PC-9 (cell line): ENCODE data around the gene SHISAL1. TPM values are rescaled to one million over a fixed set of nuclear protein-coding genes. Genes with fewer than 3 reads are reported as not detected.

Source experiments
- BruUV-seq: library from RNA; stranded (reverse); fragments of 400-500 nt; replicated peaks from 2 replicates; lab custom pipeline; 2021; lab: Mats Ljungman, UMichigan
- CTCF ChIA-PET: fragments of 300-600 bp; sonication (Branson Sonifier 250); formaldehyde crosslinking; loops from one replicate; lab custom pipeline; 2022; ENCODE audit warnings: antibody characterized with exemption; lab: Charles Lee
- POLR2A ChIA-PET: fragments of 300-600 bp; sonication (Branson Sonifier 250); formaldehyde crosslinking; loops from one replicate; lab custom pipeline; 2022; ENCODE audit warnings: antibody characterized with exemption; ENCODE audit not compliant: unreplicated experiment; lab: Charles Lee
- DNase-seq, 2 experiments: peaks; one replicate each; pipeline versions ENCODE4 v3.0.0 to v3.0.0-alpha.2; 2015 to 2022; ENCODE audit warnings: mixed read lengths in 1 of 2
- H2AFZ ChIP-seq: fragments of 200-600 bp; sonication (generic); 2 replicates; pipeline ENCODE4 v1.8.1; 2017; ENCODE audit warnings: antibody characterized with exemption
- H3F3A ChIP-seq: fragments of 200-600 bp; sonication (generic); 2 replicates; pipeline ENCODE4 v1.8.1; 2017; ENCODE audit warnings: antibody characterized with exemption, mild to moderate bottlenecking, low read depth; ENCODE audit not compliant: insufficient read depth
- H3K27ac ChIP-seq: fragments of 200-600 bp; sonication (generic); 2 replicates; pipeline ENCODE4 v1.6.1; 2016; ENCODE audit warnings: mixed run types
- H3K27me3 ChIP-seq: fragments of 200-600 bp; sonication (generic); 2 replicates; pipeline ENCODE4 v1.6.1; 2016; ENCODE audit warnings: low read depth, mixed run types; ENCODE audit not compliant: insufficient read depth
- H3K36me3 ChIP-seq: fragments of 200-600 bp; sonication (generic); 2 replicates; pipeline ENCODE4 v1.6.1; 2016; ENCODE audit warnings: low read depth, mixed run types
- H3K4me1 ChIP-seq: fragments of 200-600 bp; sonication (generic); replicated peaks from 2 replicates; pipeline ENCODE4 v1.6.1; 2016; ENCODE audit warnings: mixed run types; ENCODE audit not compliant: insufficient read depth
- H3K4me2 ChIP-seq: fragments of 200-600 bp; sonication (generic); 2 replicates; pipeline ENCODE4 v1.6.1; 2017; ENCODE audit warnings: mixed run types
- H3K4me3 ChIP-seq: fragments of 200-600 bp; sonication (generic); 2 replicates; pipeline ENCODE4 v1.6.1; 2016; ENCODE audit warnings: mixed run types
- H3K79me2 ChIP-seq: fragments of 200-600 bp; sonication (generic); 2 replicates; pipeline ENCODE4 v1.6.1; 2017; ENCODE audit warnings: low read depth, mixed run types
- H3K9me2 ChIP-seq: fragments of 200-600 bp; sonication (generic); 2 replicates; pipeline ENCODE4 v1.8.1; 2017; ENCODE audit warnings: mild to moderate bottlenecking; ENCODE audit not compliant: insufficient read depth
- H3K9me3 ChIP-seq: fragments of 200-600 bp; sonication (generic); 2 replicates; pipeline ENCODE4 v1.8.1; 2016; ENCODE audit warnings: low read depth; ENCODE audit not compliant: insufficient read depth
- H4K20me1 ChIP-seq: fragments of 200-600 bp; sonication (generic); 2 replicates; pipeline ENCODE4 v1.8.1; 2017; ENCODE audit not compliant: insufficient read depth
- EZH2 ChIP-seq: fragments of 200-600 bp; sonication (generic); IDR thresholded peaks from 2 replicates; pipeline ENCODE4 v1.8.0; 2017; ENCODE audit warnings: antibody characterized with exemption, low read depth
- intact Hi-C: fragments of 100-400 bp; cut with micrococcal nuclease; formaldehyde crosslinking; loops from one replicate; pipeline ENCODE4 v1.10.0; 2022; ENCODE audit not compliant: unreplicated experiment
- total RNA-seq: library from RNA; stranded (reverse); gene quantifications from 2 replicates; pipeline ENCODE4 v1.2.3, GENCODE V29; 2021
- TF ChIP-seq, protein P1 (sequence below): fragments of 200-600 bp; sonication (generic); conservative IDR thresholded peaks from 2 replicates; pipeline ENCODE4 v1.6.1; 2017; ENCODE audit warnings: mixed run types, antibody characterized with exemption, mild to moderate bottlenecking, moderate library complexity

The SHISAL1 gene
- total RNA-seq, 1 experiment from 2014 or later = 0.94 TPM

- POLR2A ChIA-PET = no interaction called here
- intact Hi-C loops = no loop called here
- BruUV-seq = no TSS peak
These were observed 99.2 kb downstream of the SHISAL1 start for GRCh38 chr22:44213489-44214043.

GRCh38 chr22:44212936-44213335 is 99.8 kb downstream of the SHISAL1 start:
- Histone ChIP-seq H3K27ac (no peak overlapping the region), H3K9me3 (peaks cover 10% of the 10 kb centered on the region; the same call in 1 of the 2 replicates), H3K9me2 (no peaks in the 10 kb centered on the region), H3K4me3 (no peak overlapping the region), H3K79me2 (no peaks in the 10 kb centered on the region), H3K36me3 (no peaks in the 10 kb centered on the region), H3K27me3 (peaks cover 30% of the 10 kb centered on the region; the same call in 1 of the 2 replicates), H4K20me1 (no peaks in the 10 kb centered on the region), H3F3A (no peaks in the 10 kb centered on the region; the same call in 1 of the 2 replicates), H3K4me2 (no peak overlapping the region), H2AFZ (no peak overlapping the region), H3K4me1 (no peaks in the 10 kb centered on the region)
- ChIA-PET POLR2A (no interaction called here), CTCF (no interaction called here)
- BruUV-seq = no TSS peak
- TF ChIP-seq, protein P1, sequence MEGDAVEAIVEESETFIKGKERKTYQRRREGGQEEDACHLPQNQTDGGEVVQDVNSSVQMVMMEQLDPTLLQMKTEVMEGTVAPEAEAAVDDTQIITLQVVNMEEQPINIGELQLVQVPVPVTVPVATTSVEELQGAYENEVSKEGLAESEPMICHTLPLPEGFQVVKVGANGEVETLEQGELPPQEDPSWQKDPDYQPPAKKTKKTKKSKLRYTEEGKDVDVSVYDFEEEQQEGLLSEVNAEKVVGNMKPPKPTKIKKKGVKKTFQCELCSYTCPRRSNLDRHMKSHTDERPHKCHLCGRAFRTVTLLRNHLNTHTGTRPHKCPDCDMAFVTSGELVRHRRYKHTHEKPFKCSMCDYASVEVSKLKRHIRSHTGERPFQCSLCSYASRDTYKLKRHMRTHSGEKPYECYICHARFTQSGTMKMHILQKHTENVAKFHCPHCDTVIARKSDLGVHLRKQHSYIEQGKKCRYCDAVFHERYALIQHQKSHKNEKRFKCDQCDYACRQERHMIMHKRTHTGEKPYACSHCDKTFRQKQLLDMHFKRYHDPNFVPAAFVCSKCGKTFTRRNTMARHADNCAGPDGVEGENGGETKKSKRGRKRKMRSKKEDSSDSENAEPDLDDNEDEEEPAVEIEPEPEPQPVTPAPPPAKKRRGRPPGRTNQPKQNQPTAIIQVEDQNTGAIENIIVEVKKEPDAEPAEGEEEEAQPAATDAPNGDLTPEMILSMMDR = no peak
- TF ChIP-seq EZH2 = no peak
- no peak for DNase-seq
- intact Hi-C loops = no loop called here

More at GRCh38 chr22:44213489-44214043, 99.2 kb downstream of the SHISAL1 start:
- H3K27me3 ChIP-seq = peaks cover 30% of the 10 kb centered on the region; the same call in 1 of the 2 replicates
- no peaks in the 10 kb centered on the region for H3K9me2 ChIP-seq
- CTCF ChIA-PET = no interaction called here
- no peaks in the 10 kb centered on the region for H3K4me1 ChIP-seq
- H3K79me2 ChIP-seq = no peaks in the 10 kb centered on the region
- no peaks in the 10 kb centered on the region for H3K36me3 ChIP-seq
- DNase-seq = no peak
- H3K4me3 ChIP-seq = no peak overlapping the region
- no peaks in the 10 kb centered on the region; the same call in 1 of the 2 replicates for H3F3A ChIP-seq
- TF ChIP-seq, protein P1 = no peak
- no peak for TF ChIP-seq EZH2
- H3K27ac ChIP-seq = no peak overlapping the region
- H3K4me2 ChIP-seq = no peak overlapping the region
- no peak overlapping the region for H2AFZ ChIP-seq
- peaks cover 5% of the 10 kb centered on the region; the same call in 1 of the 2 replicates for H3K9me3 ChIP-seq
- no peaks in the 10 kb centered on the region for H4K20me1 ChIP-seq

DNA sequence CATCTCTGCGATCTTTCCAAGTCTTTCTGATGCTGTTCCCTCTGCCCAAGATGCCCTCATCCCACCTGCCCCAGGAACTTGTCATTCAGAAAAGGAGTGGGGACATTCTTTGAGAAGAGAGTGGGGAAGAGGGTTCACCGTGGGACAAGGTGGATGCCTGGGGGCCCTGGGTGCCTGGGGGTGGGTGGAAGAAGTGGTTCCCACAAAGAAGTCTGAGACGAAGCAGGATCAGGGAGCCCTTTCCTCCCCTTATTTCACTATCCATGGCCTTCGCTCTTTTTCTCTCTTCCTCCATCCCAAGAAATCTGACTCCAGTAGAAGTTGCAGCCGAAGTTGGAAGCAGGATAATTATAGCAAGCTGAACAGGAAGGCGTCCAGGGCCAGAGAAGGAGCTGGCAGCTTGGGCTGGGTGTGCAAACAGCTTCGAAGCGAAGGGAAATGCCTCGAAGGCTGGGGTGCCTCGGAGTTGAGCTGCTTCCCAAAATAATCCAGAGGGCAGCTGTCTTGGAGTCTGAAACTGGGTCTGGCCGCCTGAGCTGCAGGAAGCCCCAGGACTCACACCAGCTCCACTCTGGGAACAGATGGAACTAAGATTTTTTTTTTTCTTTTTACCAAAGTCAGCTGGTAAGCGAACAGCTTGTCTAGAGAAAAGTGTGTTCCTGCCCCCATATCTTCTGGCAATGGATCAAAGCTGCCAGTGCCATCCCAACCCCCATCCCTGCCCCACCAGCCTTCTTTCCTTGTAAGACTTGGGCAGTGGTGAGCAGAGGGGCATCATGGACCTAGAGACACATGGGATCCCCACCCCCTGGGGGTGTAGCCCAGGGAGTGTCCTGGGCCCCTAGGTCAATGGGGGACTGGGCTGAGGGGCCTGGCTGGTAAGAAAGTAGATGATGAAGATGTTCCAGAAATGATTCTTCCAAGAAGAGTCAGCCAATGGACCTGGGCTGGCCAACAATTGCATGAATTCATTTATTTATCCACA is 100.5 kb downstream of the SHISAL1 start:
- H3K4me1 ChIP-seq = no peaks in the 10 kb centered on the region
- no peaks in the 10 kb centered on the region; the same call in 1 of the 2 replicates for H3F3A ChIP-seq
- no peaks in the 10 kb centered on the region for H3K9me2 ChIP-seq
- intact Hi-C loops = no loop called here
- TF ChIP-seq, protein P1 = no peak
- no peak for TF ChIP-seq EZH2
- DNase-seq = no peak
- no peak overlapping the region for H3K4me2 ChIP-seq
- ChIA-PET POLR2A (no interaction called here), CTCF (no interaction called here)
- H2AFZ ChIP-seq = no peak overlapping the region
- no peak overlapping the region for H3K27ac ChIP-seq
- no peaks in the 10 kb centered on the region for H3K36me3 ChIP-seq
- no peaks in the 10 kb centered on the region for H4K20me1 ChIP-seq
- H3K79me2 ChIP-seq = no peaks in the 10 kb centered on the region
- H3K27me3 ChIP-seq = peaks cover 30% of the 10 kb centered on the region; the same call in 1 of the 2 replicates
- peaks cover 10% of the 10 kb centered on the region; the same call in 1 of the 2 replicates for H3K9me3 ChIP-seq
- no peak overlapping the region for H3K4me3 ChIP-seq
- BruUV-seq = no TSS peak
